ENCODE data around the gene EXTL1. TPM values are rescaled to one million over a fixed set of nuclear protein-coding genes. Genes with fewer than 3 reads are reported as not detected.
A peak's percentile ranks its signal among the peaks of the same experiment; 100 is the strongest.

The EXTL1 gene
- total RNA-seq, 4 donors from 2014 or later: 0.08 to 0.81 (median 0.31) TPM; not detected in 1

DNA sequence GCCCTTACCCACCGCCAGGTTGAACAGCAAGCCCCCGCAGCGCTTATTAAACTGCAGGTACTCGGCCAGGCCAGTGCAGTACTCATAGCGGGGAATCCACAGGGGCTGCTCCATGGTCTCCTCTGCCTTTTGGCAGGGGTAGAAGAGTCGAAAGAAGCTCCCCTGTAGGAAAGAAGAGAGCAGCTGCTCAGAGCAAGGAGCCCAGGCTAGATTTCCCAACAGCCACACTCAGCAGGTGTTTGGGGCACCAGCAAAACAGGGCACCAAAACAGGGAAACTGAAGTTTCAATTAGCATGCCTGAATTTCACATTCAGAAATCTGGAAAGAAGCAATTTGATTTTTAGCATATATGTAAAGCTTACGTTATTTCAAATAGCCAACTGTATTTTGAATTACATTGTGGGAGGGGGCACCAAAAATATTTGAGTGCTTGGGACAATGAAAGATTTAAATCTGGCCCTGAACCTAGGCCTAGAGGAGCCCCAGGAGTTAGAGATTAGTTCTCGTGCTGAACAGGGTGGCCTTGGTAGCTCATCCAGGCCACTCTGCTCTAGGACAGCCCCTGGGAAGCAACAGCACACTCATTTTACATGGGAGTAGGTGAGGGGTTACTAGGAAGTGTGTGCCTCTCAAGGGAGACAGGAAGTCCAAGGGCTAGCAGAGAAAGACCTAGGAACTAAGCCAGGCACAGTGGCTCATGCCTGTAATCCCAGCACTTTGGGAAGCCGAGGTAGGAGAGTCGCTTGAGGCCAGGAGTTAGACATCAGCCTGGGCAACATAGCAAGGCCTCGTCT, 31.9 kb upstream of the EXTL1 start:
- 76 to 100% methylated on average over 2 to 4 of the region's 11 CpGs for WGBS, 2 donors (ENCODE audit: low coverage in 1 of 2)
- TF ChIP-seq EP300 (IDR thresholded peaks at IDR 0.05): no peak
- TF ChIP-seq, protein P1, sequence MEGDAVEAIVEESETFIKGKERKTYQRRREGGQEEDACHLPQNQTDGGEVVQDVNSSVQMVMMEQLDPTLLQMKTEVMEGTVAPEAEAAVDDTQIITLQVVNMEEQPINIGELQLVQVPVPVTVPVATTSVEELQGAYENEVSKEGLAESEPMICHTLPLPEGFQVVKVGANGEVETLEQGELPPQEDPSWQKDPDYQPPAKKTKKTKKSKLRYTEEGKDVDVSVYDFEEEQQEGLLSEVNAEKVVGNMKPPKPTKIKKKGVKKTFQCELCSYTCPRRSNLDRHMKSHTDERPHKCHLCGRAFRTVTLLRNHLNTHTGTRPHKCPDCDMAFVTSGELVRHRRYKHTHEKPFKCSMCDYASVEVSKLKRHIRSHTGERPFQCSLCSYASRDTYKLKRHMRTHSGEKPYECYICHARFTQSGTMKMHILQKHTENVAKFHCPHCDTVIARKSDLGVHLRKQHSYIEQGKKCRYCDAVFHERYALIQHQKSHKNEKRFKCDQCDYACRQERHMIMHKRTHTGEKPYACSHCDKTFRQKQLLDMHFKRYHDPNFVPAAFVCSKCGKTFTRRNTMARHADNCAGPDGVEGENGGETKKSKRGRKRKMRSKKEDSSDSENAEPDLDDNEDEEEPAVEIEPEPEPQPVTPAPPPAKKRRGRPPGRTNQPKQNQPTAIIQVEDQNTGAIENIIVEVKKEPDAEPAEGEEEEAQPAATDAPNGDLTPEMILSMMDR (IDR thresholded peaks at IDR 0.05): no peak
- no peak for TF ChIP-seq POLR2AphosphoS5 (IDR thresholded peaks at IDR 0.05)
- TF ChIP-seq POLR2A (IDR thresholded peaks at IDR 0.05): no peak
- Histone ChIP-seq H3K9me3 (no peaks in the 10 kb centered on the region), H3K27me3 (no peaks in the 10 kb centered on the region), H3K27ac (no peak overlapping the region), H3K4me3 (no peak overlapping the region), H3K36me3 (peaks cover 0 to 75% of the 10 kb centered on the region in 2 donors), H3K4me1 (no peaks in the 10 kb centered on the region)
- ATAC-seq: no peak

GRCh38 chr1:25990251-25990650, 31.3 kb upstream of the EXTL1 start:
- Histone ChIP-seq H3K9me3 (no peaks in the 10 kb centered on the region), H3K4me3 (no peak overlapping the region), H3K4me1 (no peaks in the 10 kb centered on the region), H3K27ac (no peak overlapping the region), H3K27me3 (no peaks in the 10 kb centered on the region), H3K36me3 (peaks cover 0 to 69% of the 10 kb centered on the region in 2 donors)
- TF ChIP-seq POLR2A (IDR thresholded peaks at IDR 0.05): no peak
- TF ChIP-seq, protein P1 (IDR thresholded peaks at IDR 0.05): no peak
- no peak for TF ChIP-seq POLR2AphosphoS5 (IDR thresholded peaks at IDR 0.05)
- no peak for TF ChIP-seq EP300 (IDR thresholded peaks at IDR 0.05)
- ATAC-seq: no peak
- 77 to 80% methylated on average over 4 to 6 of the region's 6 CpGs for WGBS, 2 donors (ENCODE audit: low coverage in 1 of 2)

DNA sequence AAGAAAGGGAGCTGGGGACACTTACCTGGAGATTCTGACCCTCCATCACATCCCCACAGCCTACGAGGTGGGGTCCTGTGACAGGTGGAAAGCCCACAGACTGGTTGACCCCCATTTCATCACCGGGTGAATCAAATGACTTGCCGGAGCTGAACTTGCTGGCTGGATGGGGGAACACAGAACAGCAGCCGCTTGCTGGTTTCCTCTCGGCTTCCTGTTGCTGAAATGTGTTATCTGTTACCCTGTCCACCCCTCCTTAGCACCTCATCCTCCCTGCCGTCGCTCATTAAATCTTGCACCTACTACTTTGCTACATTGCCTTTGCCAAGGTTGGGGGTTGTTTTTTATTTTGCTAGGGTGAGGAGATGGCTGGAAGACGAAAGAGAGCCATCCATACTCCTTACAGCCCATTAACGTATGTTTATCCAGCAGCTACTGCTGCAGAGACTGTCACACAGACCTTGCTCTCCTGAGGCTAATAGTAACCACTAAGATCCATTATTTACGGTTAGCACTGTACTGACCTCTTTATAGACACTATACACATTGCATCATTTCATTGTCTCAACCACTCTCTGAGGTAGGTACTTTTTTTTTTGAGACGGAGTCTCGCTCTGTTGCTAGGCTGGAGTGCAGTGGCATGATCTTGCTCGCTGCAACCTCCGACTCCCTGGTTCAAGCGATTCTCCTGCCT, 30.7 kb upstream of the EXTL1 start:
- no peak overlapping the region for H3K4me3 ChIP-seq
- H3K4me1 ChIP-seq: no peaks in the 10 kb centered on the region
- peaks cover 0 to 63% of the 10 kb centered on the region in 2 donors for H3K36me3 ChIP-seq
- no peaks in the 10 kb centered on the region for H3K9me3 ChIP-seq
- H3K27ac ChIP-seq: no peak overlapping the region
- no peaks in the 10 kb centered on the region for H3K27me3 ChIP-seq
- peak; percentile 31 for ATAC-seq
- WGBS, 2 donors (ENCODE audit: low coverage in 1 of 2): 70 to 76% methylated on average over 9 to 14 of the region's 15 CpGs
- no peak for TF ChIP-seq POLR2AphosphoS5 (IDR thresholded peaks at IDR 0.05)
- TF ChIP-seq EP300 (IDR thresholded peaks at IDR 0.05): no peak
- TF ChIP-seq POLR2A (IDR thresholded peaks at IDR 0.05): no peak
- TF ChIP-seq, protein P1 (IDR thresholded peaks at IDR 0.05): no peak

DNA sequence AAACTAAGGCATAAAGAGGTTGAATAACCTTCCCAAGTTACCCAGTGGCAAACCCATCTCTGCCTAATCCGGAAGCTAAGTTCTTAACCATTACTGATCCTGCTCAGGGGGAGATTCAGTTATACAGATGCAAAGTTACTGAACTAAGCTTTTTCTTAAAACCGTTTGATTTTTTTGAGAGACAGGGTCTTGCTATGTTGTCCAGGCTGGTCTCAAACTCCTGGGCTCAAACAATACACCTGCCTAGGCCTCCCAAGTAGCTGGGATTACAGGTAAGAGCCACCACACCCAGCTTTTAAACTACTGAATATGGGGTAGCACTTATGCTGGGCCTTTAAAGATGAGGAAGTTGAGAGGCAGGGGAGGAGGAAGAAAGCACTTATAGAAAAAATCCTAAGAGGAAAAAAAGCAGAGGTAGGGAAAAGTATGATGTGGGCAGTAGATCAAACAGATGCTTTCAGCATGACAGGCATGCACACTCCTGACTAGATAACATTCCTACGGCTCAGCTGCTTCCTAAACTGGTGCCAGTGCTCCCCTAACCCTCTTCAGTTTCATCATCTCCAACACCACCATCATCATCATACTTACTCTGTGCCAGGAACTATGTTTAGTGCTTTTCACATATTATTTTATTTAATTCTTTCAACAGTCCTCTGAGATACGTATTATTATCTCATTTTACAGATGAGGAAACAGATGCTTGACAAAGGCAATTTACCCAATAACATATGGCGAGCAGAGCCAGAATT, 29.5 kb upstream of the EXTL1 start:
- H3K27ac ChIP-seq: no peak overlapping the region
- ATAC-seq: no peak
- peaks cover 3 to 10% (median 5%) of the 10 kb centered on the region in 3 donors for H3K4me1 ChIP-seq
- WGBS, 2 donors (ENCODE audit: low coverage in 1 of 2): 83 to 85% methylated on average over 4 to 5 of the region's 5 CpGs
- H3K36me3 ChIP-seq: peaks cover 0 to 51% of the 10 kb centered on the region in 2 donors
- TF ChIP-seq EP300 (IDR thresholded peaks at IDR 0.05): no peak
- no peaks in the 10 kb centered on the region for H3K27me3 ChIP-seq
- no peak overlapping the region for H3K4me3 ChIP-seq
- H3K9me3 ChIP-seq: no peaks in the 10 kb centered on the region

DNA sequence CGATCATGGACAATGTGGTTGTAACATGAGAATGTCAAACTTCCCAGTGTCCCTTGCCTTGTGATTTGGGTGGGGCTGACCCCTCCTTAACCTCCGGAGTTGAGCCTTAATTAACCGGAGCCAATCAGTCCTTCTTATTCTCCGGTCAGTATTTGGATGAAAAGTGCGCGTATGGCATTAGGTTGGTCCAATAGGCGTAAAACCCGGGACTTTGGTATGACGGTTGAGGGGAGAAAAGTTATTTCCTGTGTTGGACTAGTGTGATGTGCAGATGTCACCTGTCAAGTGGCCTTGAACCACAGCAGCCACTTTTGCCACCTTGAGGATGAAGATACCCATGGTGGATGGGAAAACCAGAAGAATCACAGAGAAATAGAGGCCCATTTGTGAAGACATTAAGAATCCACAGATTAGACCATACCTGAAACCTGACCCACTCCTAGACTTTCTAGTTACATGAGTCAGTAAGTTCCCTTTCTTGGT, 28.8 kb upstream of the EXTL1 start:
- WGBS, 2 donors (ENCODE audit: low coverage in 1 of 2): 89 to 96% methylated on average over 9 of the region's 9 CpGs
- Histone ChIP-seq H3K4me1 (peaks cover 3 to 15% (median 7%) of the 10 kb centered on the region in 3 donors), H3K36me3 (peaks cover 0 to 45% of the 10 kb centered on the region in 2 donors), H3K9me3 (no peaks in the 10 kb centered on the region), H3K27ac (no peak overlapping the region), H3K4me3 (no peak overlapping the region), H3K27me3 (no peaks in the 10 kb centered on the region)
- TF ChIP-seq EP300 (IDR thresholded peaks at IDR 0.05): no peak
- no peak for TF ChIP-seq POLR2A (IDR thresholded peaks at IDR 0.05)
- no peak for TF ChIP-seq POLR2AphosphoS5 (IDR thresholded peaks at IDR 0.05)
- TF ChIP-seq, protein P1 (IDR thresholded peaks at IDR 0.05): no peak
- ATAC-seq: no peak
